Vagina (tissue), 2 donors: ENCODE data around the gene PTPRN2.

Experiments
- POLR2A ChIP-seq, 2 donors: fragments of 450-650 bp; IDR thresholded peaks; one replicate each; pipeline ENCODE4 v1.6.1; 2017; ENCODE audit warnings: antibody characterized with exemption in 2 of 2, mild to moderate bottlenecking in 2 of 2, moderate library complexity in 2 of 2
- TF ChIP-seq, protein P1 (sequence below), 3 experiments: fragments of 450-650 bp in 2 of 3; fragments of 200-600 bp in 1 of 3; sonication (generic) in 1 of 3; IDR thresholded peaks; one replicate each; pipeline ENCODE4 v1.5.1; 2017 to 2019; ENCODE audit warnings: antibody characterized with exemption in 3 of 3, mild to moderate bottlenecking in 2 of 3, moderate library complexity in 2 of 3

DNA sequence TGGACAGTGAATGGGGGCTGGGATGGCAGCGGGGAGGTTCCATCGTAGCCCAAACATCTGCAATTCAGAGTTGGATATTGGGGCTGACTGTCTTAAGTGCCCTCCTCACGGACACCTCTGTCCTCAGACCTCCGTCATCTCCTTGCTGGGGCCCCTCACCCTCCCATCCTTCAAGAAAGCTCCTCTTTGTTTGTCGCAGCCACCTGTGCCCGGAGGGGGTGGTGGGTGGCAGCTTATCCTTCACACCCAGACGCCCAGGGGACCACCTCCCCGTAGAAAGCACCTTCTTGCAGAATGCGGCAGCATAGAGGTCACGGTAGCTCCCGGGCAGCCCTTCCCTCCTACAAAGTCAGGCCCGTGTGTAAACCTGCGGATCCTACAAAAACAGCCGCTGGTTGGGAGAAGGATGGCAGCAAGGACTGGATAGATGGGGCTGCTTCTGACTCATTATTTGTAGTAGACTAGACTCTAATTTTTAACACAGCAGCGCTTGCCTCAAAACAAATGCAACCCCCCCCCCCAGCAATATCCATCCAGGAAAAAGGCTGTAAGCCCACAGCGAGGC lies 1.3 kb upstream of the PTPRN2 start:
- TF ChIP-seq, protein P1, sequence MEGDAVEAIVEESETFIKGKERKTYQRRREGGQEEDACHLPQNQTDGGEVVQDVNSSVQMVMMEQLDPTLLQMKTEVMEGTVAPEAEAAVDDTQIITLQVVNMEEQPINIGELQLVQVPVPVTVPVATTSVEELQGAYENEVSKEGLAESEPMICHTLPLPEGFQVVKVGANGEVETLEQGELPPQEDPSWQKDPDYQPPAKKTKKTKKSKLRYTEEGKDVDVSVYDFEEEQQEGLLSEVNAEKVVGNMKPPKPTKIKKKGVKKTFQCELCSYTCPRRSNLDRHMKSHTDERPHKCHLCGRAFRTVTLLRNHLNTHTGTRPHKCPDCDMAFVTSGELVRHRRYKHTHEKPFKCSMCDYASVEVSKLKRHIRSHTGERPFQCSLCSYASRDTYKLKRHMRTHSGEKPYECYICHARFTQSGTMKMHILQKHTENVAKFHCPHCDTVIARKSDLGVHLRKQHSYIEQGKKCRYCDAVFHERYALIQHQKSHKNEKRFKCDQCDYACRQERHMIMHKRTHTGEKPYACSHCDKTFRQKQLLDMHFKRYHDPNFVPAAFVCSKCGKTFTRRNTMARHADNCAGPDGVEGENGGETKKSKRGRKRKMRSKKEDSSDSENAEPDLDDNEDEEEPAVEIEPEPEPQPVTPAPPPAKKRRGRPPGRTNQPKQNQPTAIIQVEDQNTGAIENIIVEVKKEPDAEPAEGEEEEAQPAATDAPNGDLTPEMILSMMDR (IDR thresholded peaks at IDR 0.05) = no peak
- TF ChIP-seq POLR2A (IDR thresholded peaks at IDR 0.05) = no peak
